ENCODE results near the gene NALF2.

Gene NALF2

GRCh38 chrX:69546417-69546816 is 42.3 kb downstream of the NALF2 start:
- H3K27ac ChIP-seq (ENCODE audit: extremely low read depth, low read depth, low read length), result no peak overlapping the region
- no peak overlapping the region for H3K4me3 ChIP-seq (ENCODE audit: low read depth, low read length)
- ChIA-PET CTCF (interaction anchor here (1.3 kb wide), 1 partner anchor 487 kb away, joined by 3 read pairs; no protein-coding TSS in a partner anchor), POLR2A (no interaction called here)
- H3K9me3 ChIP-seq (ENCODE audit: control insufficient read depth, insufficient read depth, low read depth, low read length), result no peaks in the 10 kb centered on the region; the same call in 1 of the 2 replicates
- no peaks in the 10 kb centered on the region for H3K36me3 ChIP-seq (ENCODE audit: control insufficient read depth in 2 of 2, insufficient read depth in 1 of 2, low read length in 2 of 2)
- no peak for TF ChIP-seq ZNF114 (tag by site-specific recombination; IDR thresholded peaks at IDR 0.05)
- no peak for TF ChIP-seq ZNF514 (tag by site-specific recombination; IDR thresholded peaks at IDR 0.05)
- TF ChIP-seq ZNF629 (tag by site-specific recombination; IDR thresholded peaks at IDR 0.05), result no peak
- no peak for TF ChIP-seq INSM2 (tag by site-specific recombination; IDR thresholded peaks at IDR 0.05)
- no peak for TF ChIP-seq PATZ1 (tag by site-specific recombination; IDR thresholded peaks at IDR 0.05)
- no peak for TF ChIP-seq ZNF488 (tag by site-specific recombination; IDR thresholded peaks at IDR 0.05)
- no peak for TF ChIP-seq ZNF19 (tag by site-specific recombination; IDR thresholded peaks at IDR 0.05; ENCODE audit: low read depth)
- no peak for TF ChIP-seq ZNF544 (tag by site-specific recombination; IDR thresholded peaks at IDR 0.05)
- no peak for TF ChIP-seq EGR2 (tag by site-specific recombination; IDR thresholded peaks at IDR 0.05; ENCODE audit: low read depth)
- no peak for TF ChIP-seq HOXC10 (CRISPR knock-in tag; IDR thresholded peaks at IDR 0.05)
- no peak for TF ChIP-seq ZFP37 (tag by site-specific recombination; IDR thresholded peaks at IDR 0.05)
- TF ChIP-seq HOXD13 (CRISPR knock-in tag; IDR thresholded peaks at IDR 0.05; ENCODE audit: borderline replicate concordance), result no peak
- no peak for TF ChIP-seq ZNF211 (tag by site-specific recombination; IDR thresholded peaks at IDR 0.05; ENCODE audit: low read depth)
- no peak for TF ChIP-seq ZBTB17 (tag by site-specific recombination; IDR thresholded peaks at IDR 0.05)
- TF ChIP-seq PRDM4 (tag by site-specific recombination; IDR thresholded peaks at IDR 0.05), result no peak
- no peak for TF ChIP-seq ZNF449 (tag by site-specific recombination; IDR thresholded peaks at IDR 0.05)
- TF ChIP-seq ZNF138 (tag by site-specific recombination; IDR thresholded peaks at IDR 0.05; ENCODE audit: borderline replicate concordance), result no peak
- no peaks in the 10 kb centered on the region for H3K4me1 ChIP-seq (ENCODE audit: control insufficient read depth, insufficient read depth, low read length)

- TF ChIP-seq SP3 (tag by site-specific recombination; IDR thresholded peaks at IDR 0.05) (no peak), TRIM28 (IDR thresholded peaks at IDR 0.05; ENCODE audit: borderline replicate concordance, low read length) (peak; percentile 53; the same call in 1 of the 2 replicates), BCL11A (tag by site-specific recombination; IDR thresholded peaks at IDR 0.05; ENCODE audit: low read depth) (no peak), ZNF157 (tag by site-specific recombination; IDR thresholded peaks at IDR 0.05) (no peak), ZNF132 (tag by site-specific recombination; IDR thresholded peaks at IDR 0.05; ENCODE audit: borderline replicate concordance) (no peak), ZNF792 (tag by site-specific recombination; IDR thresholded peaks at IDR 0.05) (no peak), ZNF791 (tag by site-specific recombination; IDR thresholded peaks at IDR 0.05) (no peak), SETDB1 (IDR thresholded peaks at IDR 0.05; ENCODE audit: insufficient read length, low read length) (peak; percentile 86)
- CTCF ChIA-PET, result interaction anchor here (1.2 to 3.5 kb wide), 2 partner anchors 9 to 71 kb away, joined by 5 to 15 read pairs; no protein-coding TSS in a partner anchor
- Histone ChIP-seq H3K9me3 (ENCODE audit: control insufficient read depth, insufficient read depth, low read depth, low read length) (no peaks in the 10 kb centered on the region; the same call in 1 of the 2 replicates), H3K27ac (ENCODE audit: extremely low read depth, low read depth, low read length) (no peak overlapping the region), H3K36me3 (ENCODE audit: control insufficient read depth in 2 of 2, insufficient read depth in 1 of 2, low read length in 2 of 2) (no peaks in the 10 kb centered on the region), H3K4me1 (ENCODE audit: control insufficient read depth, insufficient read depth, low read length) (no peaks in the 10 kb centered on the region), H3K4me3 (ENCODE audit: low read depth, low read length) (no peak overlapping the region)
- POLR2A ChIA-PET, result no interaction called here
Measured at GRCh38 chrX:69546978-69547377, 42.9 kb downstream of the NALF2 start.
